ENCODE data around the gene GRM2. TPM values are rescaled to one million over a fixed set of nuclear protein-coding genes. Genes with fewer than 3 reads are reported as not detected.
A peak's percentile ranks its signal among the peaks of the same experiment; 100 is the strongest.

Gene GRM2
- 2.5 TPM for polyA plus RNA-seq (2013, experiment 1 of 2)
- 3.0 TPM for polyA plus RNA-seq (2013, experiment 2 of 2)

DNA sequence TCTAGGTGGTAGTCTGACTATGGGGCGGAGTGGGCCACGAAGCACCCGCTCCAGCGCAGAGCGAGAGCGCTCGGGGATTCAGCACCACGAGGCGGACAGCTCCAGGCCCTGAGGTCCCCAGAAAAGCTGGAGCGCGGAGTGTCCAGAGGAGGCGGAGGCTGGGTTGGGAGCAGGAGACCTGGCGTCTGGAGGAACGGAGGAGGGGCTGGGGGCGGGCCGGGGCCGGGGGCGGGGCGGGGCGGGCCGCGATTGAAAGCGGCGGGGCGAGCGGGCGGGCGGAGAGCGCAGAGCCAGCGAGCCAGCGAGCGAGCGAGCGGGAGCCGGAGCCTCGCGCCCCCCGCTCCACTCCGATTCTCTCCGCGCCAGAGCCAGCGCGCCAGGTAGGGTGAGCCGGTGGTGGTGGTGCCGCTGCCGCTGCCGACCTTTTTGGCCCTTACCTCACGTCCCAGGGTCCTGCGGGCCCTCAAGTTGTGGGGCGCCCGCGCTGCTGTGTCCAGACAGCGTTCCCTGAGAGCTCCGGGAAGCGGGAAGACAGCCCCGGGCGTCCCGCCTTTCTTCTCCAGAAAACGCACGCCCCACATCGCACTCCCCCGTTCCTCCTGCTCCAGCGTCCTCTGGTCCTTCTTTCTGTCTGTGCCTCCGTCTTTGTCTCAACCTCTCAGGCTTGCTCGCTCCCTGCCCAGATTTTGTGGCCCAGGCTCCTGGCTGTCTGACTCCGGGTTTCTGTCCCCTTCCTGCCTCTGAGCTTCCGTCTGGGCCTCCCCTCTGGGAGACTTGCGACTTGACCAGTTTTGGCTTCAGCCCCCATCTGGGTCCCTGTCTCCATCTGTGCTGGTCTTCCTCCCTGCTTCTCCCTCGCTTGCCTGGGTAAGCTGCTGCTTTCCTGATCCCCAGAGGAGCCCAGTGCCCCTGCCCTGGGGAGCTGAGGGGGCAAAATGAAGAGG, at the start of gene GRM2:
Gene GRM2 (plus strand): TSS at position 281 of the 944 bp plus-strand sequence. CDS start 1,916 bp downstream, outside the sequence.
- Histone ChIP-seq H3K27me3 (ENCODE audit: insufficient read depth, low read length) (peaks cover 25% of the 10 kb centered on the region), H3K9ac (ENCODE audit: low read depth, low read length) (peak within 1 kb of the TSS; percentile 64), H3K4me1 (ENCODE audit: insufficient read depth, low read length) (peaks cover 16% of the 10 kb centered on the region; the same call in 1 of the 2 replicates), H3K4me3 (ENCODE audit: low read length) (peak within 1 kb of the TSS; percentile 66), H3K27ac (ENCODE audit: low read depth, low read length) (no peak within 1 kb of the TSS), H3K36me3 (ENCODE audit: insufficient read depth, low read length) (no peaks in the 10 kb centered on the region), H3K9me3 (ENCODE audit: insufficient read depth, low read depth, low read length) (no peaks in the 10 kb centered on the region)
- WGBS = 1% methylated on average over 69 of the region's 69 CpGs

DNA sequence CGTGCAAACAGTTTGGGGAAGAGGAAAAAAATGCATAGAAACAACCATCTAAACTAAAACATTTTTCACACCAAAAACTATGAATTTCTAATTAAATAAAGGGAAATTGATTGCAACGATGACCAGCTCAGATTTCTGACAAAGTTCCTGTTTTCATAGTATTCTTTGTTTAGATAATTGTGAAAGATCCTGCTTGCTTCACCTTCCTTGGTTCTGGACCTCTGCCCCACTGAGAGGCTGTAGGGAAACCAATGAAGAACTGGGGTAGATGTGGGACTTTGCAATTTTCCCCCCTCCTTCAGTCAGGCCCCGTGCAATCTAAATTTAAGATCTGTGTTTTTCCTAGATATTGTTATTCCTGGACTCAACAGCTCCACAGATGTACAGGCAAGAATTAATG, 49.6 kb upstream of the GRM2 start:
- Histone ChIP-seq H3K9me3 (ENCODE audit: insufficient read depth, low read depth, low read length) (no peaks in the 10 kb centered on the region), H3K36me3 (ENCODE audit: insufficient read depth, low read length) (peaks cover 62% of the 10 kb centered on the region), H3K9ac (ENCODE audit: low read depth, low read length) (no peak overlapping the region), H3K27ac (ENCODE audit: low read depth, low read length) (no peak overlapping the region), H3K4me3 (ENCODE audit: low read length) (no peak overlapping the region), H3K27me3 (ENCODE audit: insufficient read depth, low read length) (no peaks in the 10 kb centered on the region), H3K4me1 (ENCODE audit: insufficient read depth, low read length) (no peaks in the 10 kb centered on the region)
- WGBS = 100% methylated on average over 2 of the region's 3 CpGs

DNA sequence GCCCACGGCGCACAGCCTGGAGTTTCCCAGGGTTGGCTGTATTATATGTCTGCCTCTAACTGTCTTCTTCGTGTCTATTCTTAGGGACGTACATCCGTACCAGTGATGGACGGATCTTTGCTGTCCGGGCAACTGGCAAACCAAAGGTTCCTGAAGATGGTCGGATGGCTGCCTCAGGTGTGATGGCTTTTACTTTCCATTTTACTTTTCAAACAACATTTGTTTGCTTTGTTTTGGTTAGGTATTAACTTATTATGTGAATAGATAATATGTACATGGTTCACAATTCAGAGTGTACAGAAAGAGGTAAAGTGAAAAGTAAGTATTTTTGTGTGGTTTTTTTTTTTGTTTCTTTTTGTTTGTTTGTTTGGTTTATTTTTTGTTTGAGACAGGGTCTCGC, 46.9 kb upstream of the GRM2 start:
- peaks cover 80% of the 10 kb centered on the region for H3K36me3 ChIP-seq (ENCODE audit: insufficient read depth, low read length)
- WGBS = 98% methylated on average over 9 of the region's 9 CpGs
- H3K27me3 ChIP-seq (ENCODE audit: insufficient read depth, low read length) = no peaks in the 10 kb centered on the region

DNA sequence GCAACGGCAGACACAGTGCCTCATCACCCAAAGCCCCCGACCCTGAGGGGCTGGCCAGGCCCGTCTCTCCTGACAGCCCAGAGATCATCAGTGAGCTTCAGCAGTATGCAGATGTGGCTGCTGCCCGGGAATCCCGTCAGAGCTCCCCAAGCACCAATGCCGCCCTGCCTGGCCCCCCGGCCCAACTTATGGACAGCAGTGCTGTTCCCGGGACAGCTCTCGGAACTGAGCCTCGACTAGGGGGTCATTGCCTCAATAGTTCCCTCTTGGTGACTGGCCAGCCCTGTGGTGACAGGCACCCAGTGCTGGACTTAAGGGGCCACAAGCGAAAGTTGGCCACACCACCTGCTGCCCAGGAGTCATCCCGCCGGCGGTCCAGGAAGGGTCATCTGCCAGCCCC, 44.4 kb upstream of the GRM2 start:
- Histone ChIP-seq H3K9ac (ENCODE audit: low read depth, low read length) (no peak overlapping the region), H3K36me3 (ENCODE audit: insufficient read depth, low read length) (peaks cover 57% of the 10 kb centered on the region), H3K27ac (ENCODE audit: low read depth, low read length) (no peak overlapping the region), H3K4me3 (ENCODE audit: low read length) (no peak overlapping the region), H3K4me1 (ENCODE audit: insufficient read depth, low read length) (no peaks in the 10 kb centered on the region), H3K27me3 (ENCODE audit: insufficient read depth, low read length) (no peaks in the 10 kb centered on the region), H3K9me3 (ENCODE audit: insufficient read depth, low read depth, low read length) (no peaks in the 10 kb centered on the region)
- WGBS = 95% methylated on average over 14 of the region's 14 CpGs

More for the DNA sequence above, 46.9 kb upstream of the GRM2 start:
- Histone ChIP-seq H3K4me3 (ENCODE audit: low read length) (no peak overlapping the region), H3K4me1 (ENCODE audit: insufficient read depth, low read length) (no peaks in the 10 kb centered on the region), H3K27ac (ENCODE audit: low read depth, low read length) (no peak overlapping the region), H3K9ac (ENCODE audit: low read depth, low read length) (no peak overlapping the region), H3K9me3 (ENCODE audit: insufficient read depth, low read depth, low read length) (no peaks in the 10 kb centered on the region)

DNA sequence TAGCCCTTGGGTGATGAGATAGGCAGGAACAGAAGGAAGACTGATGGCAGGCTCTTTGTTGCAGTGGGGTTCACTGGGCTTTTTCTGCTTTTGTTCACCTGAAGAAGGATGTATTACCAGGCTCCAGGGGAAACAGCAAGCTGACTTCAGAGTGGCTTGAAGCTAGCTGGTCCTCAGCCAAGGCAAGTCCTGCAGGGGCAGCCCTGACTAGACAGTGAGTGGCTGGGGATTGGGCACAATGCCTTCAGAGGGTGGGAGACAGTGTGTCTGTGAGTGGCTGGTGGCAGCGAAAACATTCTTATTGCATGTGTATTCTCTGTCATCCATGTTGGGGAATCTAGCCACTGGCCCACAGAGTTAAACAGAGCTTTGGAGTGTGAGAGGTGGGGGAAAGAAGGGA, 38.1 kb upstream of the GRM2 start:
- H3K9me3 ChIP-seq (ENCODE audit: insufficient read depth, low read depth, low read length) = no peaks in the 10 kb centered on the region
- H3K9ac ChIP-seq (ENCODE audit: low read depth, low read length) = no peak overlapping the region
- H3K4me3 ChIP-seq (ENCODE audit: low read length) = no peak overlapping the region
- H3K36me3 ChIP-seq (ENCODE audit: insufficient read depth, low read length) = peaks cover 4% of the 10 kb centered on the region; the same call in 1 of the 2 replicates
- H3K27me3 ChIP-seq (ENCODE audit: insufficient read depth, low read length) = peaks cover 15% of the 10 kb centered on the region; the same call in 1 of the 2 replicates
- WGBS = 97% methylated on average over 1 of the region's 1 CpG
- H3K4me1 ChIP-seq (ENCODE audit: insufficient read depth, low read length) = peaks cover 15% of the 10 kb centered on the region
- H3K27ac ChIP-seq (ENCODE audit: low read depth, low read length) = no peak overlapping the region

DNA sequence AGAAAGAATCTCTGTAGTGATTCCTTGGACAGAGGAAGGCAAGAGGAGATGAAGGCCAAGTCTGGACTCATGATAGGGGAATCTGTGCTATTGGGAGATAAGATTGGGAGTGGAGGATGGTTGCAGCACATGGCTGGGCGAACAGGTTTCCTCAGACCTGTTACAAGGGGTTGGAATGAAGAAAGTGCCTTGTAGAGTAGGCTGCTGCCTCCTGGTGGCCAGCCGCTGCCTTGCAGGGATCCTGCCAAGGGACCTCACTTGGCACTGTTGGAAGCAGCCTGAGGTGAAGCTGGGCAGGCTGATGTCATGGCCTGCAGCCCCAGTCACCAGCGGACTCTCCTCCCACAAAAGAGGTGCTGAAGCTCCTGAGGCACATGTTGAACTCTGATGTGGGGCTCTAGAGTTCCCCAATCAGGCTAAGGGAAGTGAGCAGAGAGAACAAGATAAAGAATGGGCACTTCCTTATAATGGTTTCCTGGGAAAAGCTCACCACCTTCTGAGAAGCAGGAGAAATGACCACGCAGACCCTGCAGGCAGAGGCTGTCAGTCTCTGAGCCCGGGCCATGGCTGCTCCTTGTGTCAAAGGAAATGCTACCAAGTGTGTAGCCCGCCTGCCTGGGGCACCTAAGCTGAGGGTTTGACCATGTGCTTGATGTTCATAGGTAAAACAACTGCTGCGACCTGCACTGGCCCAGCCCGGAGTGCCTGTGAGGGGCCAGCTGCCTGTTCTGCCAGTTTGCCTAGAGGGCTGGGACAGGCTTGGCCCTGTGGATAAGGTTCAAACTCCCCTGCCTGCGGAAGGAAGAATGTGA, 37.4 kb upstream of the GRM2 start:
- Histone ChIP-seq H3K9ac (ENCODE audit: low read depth, low read length) (no peak overlapping the region), H3K9me3 (ENCODE audit: insufficient read depth, low read depth, low read length) (no peaks in the 10 kb centered on the region), H3K36me3 (ENCODE audit: insufficient read depth, low read length) (no peaks in the 10 kb centered on the region), H3K4me3 (ENCODE audit: low read length) (no peak overlapping the region), H3K27ac (ENCODE audit: low read depth, low read length) (no peak overlapping the region), H3K4me1 (ENCODE audit: insufficient read depth, low read length) (peaks cover 15% of the 10 kb centered on the region), H3K27me3 (ENCODE audit: insufficient read depth, low read length) (peaks cover 15% of the 10 kb centered on the region; the same call in 1 of the 2 replicates)
- 65% methylated on average over 9 of the region's 9 CpGs for WGBS

DNA sequence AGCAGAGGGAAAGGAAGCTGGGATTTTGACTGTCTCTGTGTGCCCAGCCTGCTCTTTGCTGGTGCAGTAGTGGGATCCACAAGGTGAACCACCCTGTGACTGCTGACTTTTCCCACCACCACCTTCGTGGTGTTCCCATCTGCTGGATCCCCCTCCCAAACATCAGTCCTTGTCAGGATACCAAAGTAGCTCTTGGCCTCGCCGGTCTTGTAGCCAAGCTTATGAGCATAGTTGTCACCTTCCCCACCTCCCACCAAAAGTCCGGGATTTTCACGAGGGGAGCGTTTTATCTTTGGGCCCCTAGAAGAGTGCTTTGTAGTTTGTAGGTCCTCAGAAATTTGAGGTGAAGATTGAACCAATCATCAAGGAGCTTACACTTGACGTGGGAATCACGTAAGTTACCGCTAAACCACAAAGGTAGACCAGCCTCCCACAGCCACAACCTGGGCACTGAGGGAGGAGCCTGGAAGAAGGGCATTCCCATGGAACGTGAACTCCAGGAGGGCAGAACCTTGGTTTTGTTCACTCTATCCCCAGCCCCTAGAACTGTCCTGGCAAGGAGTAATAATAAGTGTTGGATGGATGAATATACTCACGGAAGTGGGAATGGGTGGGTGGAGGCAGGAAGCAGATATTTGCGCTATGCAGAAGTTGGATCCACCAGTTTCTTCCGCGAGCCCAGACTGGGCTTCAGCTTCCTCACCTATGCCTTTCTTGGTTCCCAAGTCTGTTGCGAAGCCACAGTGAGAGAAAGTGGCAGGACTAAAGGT, 36.6 kb upstream of the GRM2 start:
- H3K27ac ChIP-seq (ENCODE audit: low read depth, low read length) = no peak overlapping the region
- H3K36me3 ChIP-seq (ENCODE audit: insufficient read depth, low read length) = no peaks in the 10 kb centered on the region
- H3K9ac ChIP-seq (ENCODE audit: low read depth, low read length) = no peak overlapping the region
- 93% methylated on average over 15 of the region's 15 CpGs for WGBS
- H3K9me3 ChIP-seq (ENCODE audit: insufficient read depth, low read depth, low read length) = no peaks in the 10 kb centered on the region
- H3K4me1 ChIP-seq (ENCODE audit: insufficient read depth, low read length) = peaks cover 15% of the 10 kb centered on the region
- peak overlapping the region; percentile 76 for H3K4me3 ChIP-seq (ENCODE audit: low read length)
- peaks cover 15% of the 10 kb centered on the region; the same call in 1 of the 2 replicates for H3K27me3 ChIP-seq (ENCODE audit: insufficient read depth, low read length)

DNA sequence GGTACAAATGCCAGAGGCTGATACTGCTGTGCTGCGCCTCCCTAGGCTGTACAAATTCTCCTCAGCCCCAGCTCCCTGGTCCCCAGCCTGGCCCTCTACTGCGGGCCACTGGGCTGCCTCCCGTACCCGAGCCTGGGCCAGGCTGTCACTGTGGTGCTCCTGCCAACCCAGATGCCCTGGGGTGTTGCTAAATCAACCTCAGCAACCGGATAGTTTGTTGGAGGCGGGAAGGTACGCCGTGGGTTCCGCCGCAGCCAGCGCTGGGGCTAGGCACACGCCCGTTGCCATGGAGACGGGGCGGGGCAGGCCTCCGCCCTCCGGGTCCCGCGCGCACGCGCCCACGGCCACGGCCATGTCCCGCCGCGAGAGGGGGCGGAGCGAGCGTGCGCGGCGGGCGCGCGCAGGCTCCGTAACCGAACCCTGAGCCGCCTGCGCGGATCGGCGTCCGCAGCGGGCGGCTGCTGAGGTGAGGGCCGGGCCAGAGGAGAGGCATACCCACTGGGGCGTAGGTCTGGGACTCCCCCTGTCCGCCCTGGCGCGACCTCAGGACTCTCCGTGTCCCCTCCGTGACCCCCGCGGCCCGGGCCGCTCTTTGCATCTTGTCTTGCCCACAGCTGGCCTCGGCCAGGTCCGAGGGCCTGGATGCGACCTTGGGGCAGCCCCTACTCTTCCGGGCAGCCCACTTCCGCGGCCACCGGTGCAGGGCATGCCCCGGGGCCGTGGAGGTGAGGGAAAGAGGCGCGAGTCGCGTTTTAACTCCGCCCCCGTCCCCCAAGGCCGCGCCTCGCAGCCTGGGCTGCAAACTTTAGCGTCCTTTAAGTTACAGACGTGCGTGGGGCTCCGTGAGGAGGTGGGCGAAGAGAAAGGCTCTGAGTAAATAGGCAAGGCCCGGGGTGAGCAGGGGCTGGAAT, 35.8 kb upstream of the GRM2 start, which contains the start of gene TEX264:
Gene TEX264 (plus strand): TSS at position 430 of the 911 bp plus-strand sequence. CDS start 3,053 bp downstream, outside the sequence.
- Histone ChIP-seq H3K36me3 (ENCODE audit: insufficient read depth, low read length) (no peaks in the 10 kb centered on the region), H3K9ac (ENCODE audit: low read depth, low read length) (peak within 1 kb of the TSS; percentile 75), H3K27me3 (ENCODE audit: insufficient read depth, low read length) (peaks cover 15% of the 10 kb centered on the region; the same call in 1 of the 2 replicates)

DNA sequence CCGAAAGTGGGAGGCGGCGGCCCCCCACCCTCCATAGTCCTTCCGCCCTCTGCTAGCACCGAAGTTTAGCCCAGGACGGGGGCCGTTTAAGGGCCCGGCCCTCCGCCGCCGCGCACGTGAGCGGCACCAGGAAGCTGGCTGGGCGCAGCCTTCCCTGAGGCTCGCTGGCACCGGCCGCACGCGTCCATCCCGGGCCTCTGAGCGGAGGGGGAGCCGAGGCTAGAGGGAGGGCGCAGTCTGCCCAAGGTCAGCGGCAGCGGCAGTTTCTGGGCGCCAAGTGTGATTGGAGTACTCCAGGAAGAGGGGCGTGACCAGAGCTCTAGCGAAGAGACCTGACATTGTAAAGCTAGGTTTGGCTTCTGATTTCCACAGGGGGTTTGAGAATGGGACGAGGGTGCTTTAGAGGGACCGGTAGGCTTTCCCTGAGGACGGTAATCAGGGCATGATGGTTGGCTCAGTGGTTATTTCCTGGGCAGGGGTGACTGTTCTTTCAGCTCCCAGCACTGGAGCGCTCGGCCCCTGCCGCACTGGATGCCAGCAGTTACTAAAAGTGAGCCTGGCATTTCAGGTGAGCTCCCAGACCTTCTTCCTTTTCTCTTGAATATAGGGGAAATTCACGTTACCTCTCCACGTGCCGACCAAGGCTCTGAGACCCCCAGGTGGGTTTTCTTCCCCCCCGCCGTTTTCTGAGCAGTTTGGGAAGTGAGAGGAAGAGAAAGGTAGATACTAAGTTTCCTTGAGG, 35.0 kb upstream of the GRM2 start:
- Histone ChIP-seq H3K4me1 (ENCODE audit: insufficient read depth, low read length) (peaks cover 15% of the 10 kb centered on the region), H3K27ac (ENCODE audit: low read depth, low read length) (peak overlapping the region; percentile 32; the same call in 1 of the 2 replicates)

More for the DNA sequence above, 35.8 kb upstream of the GRM2 start, which contains the start of gene TEX264:
- peak within 1 kb of the TSS; percentile 76 for H3K4me3 ChIP-seq (ENCODE audit: low read length)
- no peaks in the 10 kb centered on the region for H3K9me3 ChIP-seq (ENCODE audit: insufficient read depth, low read depth, low read length)
- H3K27ac ChIP-seq (ENCODE audit: low read depth, low read length) = peak within 1 kb of the TSS; percentile 32; the same call in 1 of the 2 replicates
- H3K4me1 ChIP-seq (ENCODE audit: insufficient read depth, low read length) = peaks cover 15% of the 10 kb centered on the region
- WGBS = 3% methylated on average over 81 of the region's 81 CpGs

More for the DNA sequence above, 35.0 kb upstream of the GRM2 start:
- H3K36me3 ChIP-seq (ENCODE audit: insufficient read depth, low read length) = no peaks in the 10 kb centered on the region
- WGBS = 9% methylated on average over 40 of the region's 40 CpGs
- peaks cover 15% of the 10 kb centered on the region; the same call in 1 of the 2 replicates for H3K27me3 ChIP-seq (ENCODE audit: insufficient read depth, low read length)
- peak overlapping the region; percentile 76 for H3K4me3 ChIP-seq (ENCODE audit: low read length)
- H3K9ac ChIP-seq (ENCODE audit: low read depth, low read length) = peak overlapping the region; percentile 75
- no peaks in the 10 kb centered on the region for H3K9me3 ChIP-seq (ENCODE audit: insufficient read depth, low read depth, low read length)

Measured in HUES64 (cell line).